Measurements from ENCODE around the gene ZNF791. TPM values are rescaled to one million over a fixed set of nuclear protein-coding genes. Genes with fewer than 3 reads are reported as not detected.

Gene ZNF791
- polyA plus RNA-seq, 1 donor (not counting 4 experiments of a cell fraction or from before 2014, with no cell fraction given): 11.5 TPM

- no peaks in the 10 kb centered on the region for H3K27me3 ChIP-seq (ENCODE audit: control insufficient read depth, extremely low read depth, insufficient read depth, low read length)
- H3K9me3 ChIP-seq (ENCODE audit: control insufficient read depth, low read depth, low read length): no peaks in the 10 kb centered on the region
- peaks cover 46% of the 10 kb centered on the region for H3K79me2 ChIP-seq (ENCODE audit: control insufficient read depth, insufficient read depth, low read length)
- dilution Hi-C loops (cut with MboI; ENCODE audit: extremely low pct_ligation_motif_present, low sequenced_read_pairs): no loop called here
- H4K20me1 ChIP-seq (ENCODE audit: control insufficient read depth, extremely low read depth, insufficient read depth, low read length): no peaks in the 10 kb centered on the region
- no peak for DNase-seq (ENCODE audit: low read depth, low spot score)
- H3K27ac ChIP-seq (ENCODE audit: control insufficient read depth, insufficient read depth, low read length): peak overlapping the region; percentile 99
- H3K4me1 ChIP-seq (ENCODE audit: control insufficient read depth, extremely low read depth, insufficient read depth, low read length): peaks cover 34% of the 10 kb centered on the region
- peak overlapping the region; percentile 68 to 100 (median 91) for H3K4me3 ChIP-seq (ENCODE audit: control insufficient read depth in 2 of 3, extremely low read depth in 1 of 3, insufficient read depth in 2 of 3, low read depth in 1 of 3, low read length in 3 of 3)
- peak overlapping the region; percentile 92 for H2AFZ ChIP-seq (ENCODE audit: control insufficient read depth, low read length)
- H3K36me3 ChIP-seq (ENCODE audit: control insufficient read depth in 2 of 2, extremely low read depth in 1 of 2, insufficient read depth in 2 of 2, low read length in 2 of 2): peaks cover 9 to 23% of the 10 kb centered on the region in 2 experiments
- peak overlapping the region; percentile 95 for H3K4me2 ChIP-seq (ENCODE audit: control insufficient read depth, extremely low read depth, insufficient read depth, low read depth, low read length)
- H3K9ac ChIP-seq (ENCODE audit: control insufficient read depth, extremely low read depth, insufficient read depth, low read length): peak overlapping the region; percentile 94
- TF ChIP-seq CTCF (optimal IDR thresholded peaks at IDR 0.05 in 1 of 3, IDR thresholded peaks at IDR 0.05 in 1 of 3, conservative IDR thresholded peaks at IDR 0.05 in 1 of 3; ENCODE audit: extremely low read depth in 1 of 3, insufficient read depth in 2 of 3, low read length in 3 of 3) (no peak), EZH2 (IDR thresholded peaks at IDR 0.05; ENCODE audit: low read length) (no peak)
- peak; percentile 64 for FAIRE-seq
- H3K9me1 ChIP-seq (ENCODE audit: control insufficient read depth, extremely low read depth, insufficient read depth, low read length): no peaks in the 10 kb centered on the region
Measured at GRCh38 chr19:12669270-12670158, 58.8 kb downstream of the ZNF791 start.

DNA sequence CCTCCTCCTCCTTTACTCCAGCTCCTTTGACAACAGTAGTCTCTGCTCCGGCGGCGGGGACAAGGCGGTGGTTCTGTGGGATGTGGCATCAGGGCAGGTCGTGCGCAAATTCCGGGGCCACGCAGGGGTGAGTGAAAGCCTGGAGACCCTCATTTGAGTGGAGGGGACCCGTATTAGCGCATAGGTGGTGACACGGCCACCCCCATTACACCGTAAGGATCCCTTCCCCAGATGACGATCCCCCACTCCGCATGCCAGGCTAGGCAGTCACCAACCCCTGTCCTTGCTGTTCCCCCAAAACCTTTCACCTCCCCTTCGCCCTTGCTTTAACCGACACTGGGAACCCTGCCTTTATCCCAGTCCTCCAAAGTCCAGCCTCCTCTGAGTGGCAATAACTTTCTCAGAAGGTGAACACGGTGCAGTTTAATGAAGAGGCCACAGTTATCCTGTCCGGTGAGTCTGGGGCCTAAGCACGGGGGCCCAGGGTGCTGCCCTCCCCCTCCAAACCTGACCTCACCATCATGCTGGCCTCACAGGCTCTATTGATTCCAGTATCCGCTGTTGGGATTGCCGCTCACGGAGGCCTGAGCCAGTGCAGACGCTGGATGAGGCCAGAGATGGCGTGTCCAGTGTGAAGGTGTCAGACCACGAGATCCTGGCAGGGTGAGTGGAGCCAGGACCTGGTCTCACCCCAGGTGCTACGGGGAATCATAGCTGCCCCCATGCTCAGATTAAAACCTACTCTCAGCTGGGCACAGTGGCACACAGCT is 59.6 kb downstream of the ZNF791 start:
- Histone ChIP-seq H4K20me1 (ENCODE audit: control insufficient read depth, extremely low read depth, insufficient read depth, low read length) (no peaks in the 10 kb centered on the region), H3K4me2 (ENCODE audit: control insufficient read depth, extremely low read depth, insufficient read depth, low read depth, low read length) (peak overlapping the region; percentile 95), H3K27me3 (ENCODE audit: control insufficient read depth, extremely low read depth, insufficient read depth, low read length) (no peaks in the 10 kb centered on the region), H3K4me3 (ENCODE audit: control insufficient read depth in 2 of 3, extremely low read depth in 1 of 3, insufficient read depth in 2 of 3, low read depth in 1 of 3, low read length in 3 of 3) (peak overlapping the region; percentile 68 to 100 (median 91)), H3K4me1 (ENCODE audit: control insufficient read depth, extremely low read depth, insufficient read depth, low read length) (peaks cover 34% of the 10 kb centered on the region), H3K79me2 (ENCODE audit: control insufficient read depth, insufficient read depth, low read length) (peaks cover 46% of the 10 kb centered on the region), H3K9me1 (ENCODE audit: control insufficient read depth, extremely low read depth, insufficient read depth, low read length) (no peaks in the 10 kb centered on the region), H3K36me3 (ENCODE audit: control insufficient read depth in 2 of 2, extremely low read depth in 1 of 2, insufficient read depth in 2 of 2, low read length in 2 of 2) (peaks cover 11 to 22% of the 10 kb centered on the region in 2 experiments), H3K9me3 (ENCODE audit: control insufficient read depth, low read depth, low read length) (no peaks in the 10 kb centered on the region), H2AFZ (ENCODE audit: control insufficient read depth, low read length) (peak overlapping the region; percentile 92), H3K9ac (ENCODE audit: control insufficient read depth, extremely low read depth, insufficient read depth, low read length) (peak overlapping the region; percentile 94), H3K27ac (ENCODE audit: control insufficient read depth, insufficient read depth, low read length) (peak overlapping the region; percentile 99)
- no peak for TF ChIP-seq EZH2 (IDR thresholded peaks at IDR 0.05; ENCODE audit: low read length)
- TF ChIP-seq CTCF (optimal IDR thresholded peaks at IDR 0.05 in 1 of 3, IDR thresholded peaks at IDR 0.05 in 1 of 3, conservative IDR thresholded peaks at IDR 0.05 in 1 of 3; ENCODE audit: extremely low read depth in 1 of 3, insufficient read depth in 2 of 3, low read length in 3 of 3): no peak
- no peak for DNase-seq (ENCODE audit: low read depth, low spot score)
- dilution Hi-C loops (cut with MboI; ENCODE audit: extremely low pct_ligation_motif_present, low sequenced_read_pairs): no loop called here
- no peak for FAIRE-seq
